Measurements from ENCODE around the gene GBGT1. TPM values are rescaled to one million over a fixed set of nuclear protein-coding genes. Genes with fewer than 3 reads are reported as not detected.

GBGT1 gene
- total and polyA plus RNA-seq, 9 of the 15 experiments (the other 6 are each of a cell fraction or from before 2014, with no cell fraction given), result 0.55 to 25.8 (median 13.7) TPM

DNA sequence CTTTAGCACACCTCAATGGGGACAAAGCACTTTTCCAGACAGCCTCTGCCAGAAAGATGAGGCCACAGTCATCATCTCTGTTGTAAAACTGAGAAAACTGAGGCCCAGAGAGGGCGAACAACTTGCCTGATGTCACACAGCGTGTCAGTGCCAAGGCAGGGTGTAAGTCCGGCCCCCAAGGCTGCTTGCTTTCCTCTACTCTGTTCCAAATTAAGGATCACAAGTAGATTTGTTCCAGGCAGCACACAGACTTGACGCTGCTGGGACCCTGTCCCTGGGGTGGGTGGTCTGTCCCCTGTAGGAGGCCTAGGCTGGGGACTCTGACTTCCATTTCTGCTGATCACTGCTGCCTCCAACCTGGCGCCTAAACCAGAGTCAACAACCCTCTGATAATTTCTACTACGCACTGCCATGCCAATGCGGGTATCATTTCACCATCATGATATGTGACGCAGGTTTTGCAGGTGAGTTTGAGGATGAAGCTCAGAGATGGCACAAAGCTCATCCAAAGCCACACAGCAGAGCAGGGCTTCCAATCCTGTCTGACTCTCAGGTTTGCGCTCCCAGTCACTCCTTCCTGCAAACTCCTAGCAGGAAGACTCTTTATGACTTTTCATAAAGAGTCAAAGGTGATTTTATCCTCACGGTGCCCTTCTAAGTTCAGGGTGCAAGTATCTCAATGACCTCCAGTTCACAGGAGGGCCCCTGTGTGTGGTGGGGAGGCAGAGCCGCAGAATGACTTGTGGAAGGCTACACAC is 29.1 kb downstream of the GBGT1 start (continued):
- TF ChIP-seq BCOR (IDR thresholded peaks at IDR 0.05), result peak; percentile 55; the same call in 1 of the 2 replicates
- 0 out of 2 replicates have a peak, but pooled peaks have one; percentile 9 for TF ChIP-seq ZKSCAN8 (CRISPR knock-in tag; IDR thresholded peaks at IDR 0.05)
- 0 out of 2 replicates have a peak, but pooled peaks have one; percentile 19 for TF ChIP-seq GTF2A2 (tag; IDR thresholded peaks at IDR 0.05)
- no peak for TF ChIP-seq L3MBTL2 (IDR thresholded peaks at IDR 0.05)
- TF ChIP-seq, protein P1, sequence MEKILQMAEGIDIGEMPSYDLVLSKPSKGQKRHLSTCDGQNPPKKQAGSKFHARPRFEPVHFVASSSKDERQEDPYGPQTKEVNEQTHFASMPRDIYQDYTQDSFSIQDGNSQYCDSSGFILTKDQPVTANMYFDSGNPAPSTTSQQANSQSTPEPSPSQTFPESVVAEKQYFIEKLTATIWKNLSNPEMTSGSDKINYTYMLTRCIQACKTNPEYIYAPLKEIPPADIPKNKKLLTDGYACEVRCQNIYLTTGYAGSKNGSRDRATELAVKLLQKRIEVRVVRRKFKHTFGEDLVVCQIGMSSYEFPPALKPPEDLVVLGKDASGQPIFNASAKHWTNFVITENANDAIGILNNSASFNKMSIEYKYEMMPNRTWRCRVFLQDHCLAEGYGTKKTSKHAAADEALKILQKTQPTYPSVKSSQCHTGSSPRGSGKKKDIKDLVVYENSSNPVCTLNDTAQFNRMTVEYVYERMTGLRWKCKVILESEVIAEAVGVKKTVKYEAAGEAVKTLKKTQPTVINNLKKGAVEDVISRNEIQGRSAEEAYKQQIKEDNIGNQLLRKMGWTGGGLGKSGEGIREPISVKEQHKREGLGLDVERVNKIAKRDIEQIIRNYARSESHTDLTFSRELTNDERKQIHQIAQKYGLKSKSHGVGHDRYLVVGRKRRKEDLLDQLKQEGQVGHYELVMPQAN (IDR thresholded peaks at IDR 0.05; ENCODE audit: borderline replicate concordance), result no peak
- TF ChIP-seq TBP (optimal IDR thresholded peaks at IDR 0.05; ENCODE audit: low read depth, low read length), result no peak
- no peak for TF ChIP-seq U2AF2 (optimal IDR thresholded peaks at IDR 0.05; ENCODE audit: low read depth, low read length)
- 0 out of 2 replicates have a peak, but pooled peaks have one; percentile 2 for TF ChIP-seq XRCC5 (IDR thresholded peaks at IDR 0.05; ENCODE audit: low read depth, low read length)
- TF ChIP-seq ZC3H4 (CRISPR knock-in tag; IDR thresholded peaks at IDR 0.05; ENCODE audit: borderline replicate concordance), result 0 out of 2 replicates have a peak, but pooled peaks have one; percentile 60
- TF ChIP-seq, protein P2, sequence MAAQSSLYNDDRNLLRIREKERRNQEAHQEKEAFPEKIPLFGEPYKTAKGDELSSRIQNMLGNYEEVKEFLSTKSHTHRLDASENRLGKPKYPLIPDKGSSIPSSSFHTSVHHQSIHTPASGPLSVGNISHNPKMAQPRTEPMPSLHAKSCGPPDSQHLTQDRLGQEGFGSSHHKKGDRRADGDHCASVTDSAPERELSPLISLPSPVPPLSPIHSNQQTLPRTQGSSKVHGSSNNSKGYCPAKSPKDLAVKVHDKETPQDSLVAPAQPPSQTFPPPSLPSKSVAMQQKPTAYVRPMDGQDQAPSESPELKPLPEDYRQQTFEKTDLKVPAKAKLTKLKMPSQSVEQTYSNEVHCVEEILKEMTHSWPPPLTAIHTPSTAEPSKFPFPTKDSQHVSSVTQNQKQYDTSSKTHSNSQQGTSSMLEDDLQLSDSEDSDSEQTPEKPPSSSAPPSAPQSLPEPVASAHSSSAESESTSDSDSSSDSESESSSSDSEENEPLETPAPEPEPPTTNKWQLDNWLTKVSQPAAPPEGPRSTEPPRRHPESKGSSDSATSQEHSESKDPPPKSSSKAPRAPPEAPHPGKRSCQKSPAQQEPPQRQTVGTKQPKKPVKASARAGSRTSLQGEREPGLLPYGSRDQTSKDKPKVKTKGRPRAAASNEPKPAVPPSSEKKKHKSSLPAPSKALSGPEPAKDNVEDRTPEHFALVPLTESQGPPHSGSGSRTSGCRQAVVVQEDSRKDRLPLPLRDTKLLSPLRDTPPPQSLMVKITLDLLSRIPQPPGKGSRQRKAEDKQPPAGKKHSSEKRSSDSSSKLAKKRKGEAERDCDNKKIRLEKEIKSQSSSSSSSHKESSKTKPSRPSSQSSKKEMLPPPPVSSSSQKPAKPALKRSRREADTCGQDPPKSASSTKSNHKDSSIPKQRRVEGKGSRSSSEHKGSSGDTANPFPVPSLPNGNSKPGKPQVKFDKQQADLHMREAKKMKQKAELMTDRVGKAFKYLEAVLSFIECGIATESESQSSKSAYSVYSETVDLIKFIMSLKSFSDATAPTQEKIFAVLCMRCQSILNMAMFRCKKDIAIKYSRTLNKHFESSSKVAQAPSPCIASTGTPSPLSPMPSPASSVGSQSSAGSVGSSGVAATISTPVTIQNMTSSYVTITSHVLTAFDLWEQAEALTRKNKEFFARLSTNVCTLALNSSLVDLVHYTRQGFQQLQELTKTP (IDR thresholded peaks at IDR 0.05; ENCODE audit: low read depth in 1 of 2, partially characterized antibody in 2 of 2), result no peak
- peak; percentile 63 for TF ChIP-seq BRD9 (IDR thresholded peaks at IDR 0.05; ENCODE audit: low read depth, partially characterized antibody)
- no peak for TF ChIP-seq SMARCA4 (IDR thresholded peaks at IDR 0.05)
- no peak for TF ChIP-seq ZNF830 (CRISPR knock-in tag; IDR thresholded peaks at IDR 0.05)

Data from K562 (cell line).